Stimulated activated CD4-positive, alpha-beta T cell treated with anti-CD3 and anti-CD28 coated beads, TNF-alpha, amount 100 ng/mL, for 48 hours (primary cell): ENCODE data around the gene NRTN.
"Not testable (repeated sequence)": the region's sequence is repeated elsewhere in the genome, so short reads cannot be mapped to it uniquely, and the experiment has no call there.

Experiments used
- DNase-seq, 3 donors: peaks; one replicate each; pipeline ENCODE4 v3.0.0-alpha.2; 2020; ENCODE audit warnings: low read depth in 3 of 3

NRTN gene

GRCh38 chr19:5837761-5838352 is 33.0 kb downstream of the NRTN start:
- no peak for DNase-seq

- DNase-seq, result no peak
Observed at GRCh38 chr19:5838353-5839064, 33.6 kb downstream of the NRTN start.

GRCh38 chr19:5839065-5840017 is 34.5 kb downstream of the NRTN start, which contains the start of gene FUT6:
TSS of gene FUT6 (minus strand) at chr19:5839702. CDS start at chr19:5832567, 7,135 bp downstream.
- no peak for DNase-seq

- not testable (repeated sequence) for DNase-seq
Observed at GRCh38 chr19:5841735-5842111, 36.9 kb downstream of the NRTN start.

GRCh38 chr19:5843295-5843927 is 38.5 kb downstream of the NRTN start:
- DNase-seq, result no peak

GRCh38 chr19:5844456-5845433 is 39.9 kb downstream of the NRTN start:
- DNase-seq, result no peak

- not testable (repeated sequence) for DNase-seq
Observed at GRCh38 chr19:5847846-5848245, 43.0 kb downstream of the NRTN start.

GRCh38 chr19:5848621-5849020 is 43.8 kb downstream of the NRTN start:
- DNase-seq, result not testable (repeated sequence)

- no peak for DNase-seq
Observed at GRCh38 chr19:5850189-5850588, 45.3 kb downstream of the NRTN start.

GRCh38 chr19:5850743-5851293 is 46.0 kb downstream of the NRTN start:
- no peak for DNase-seq

- DNase-seq, result no peak
Observed at GRCh38 chr19:5851302-5851701, 46.4 kb downstream of the NRTN start, which contains the start of gene FUT3. TSS of gene FUT3 (minus strand) at chr19:5851449.

GRCh38 chr19:5854121-5854520 is 49.3 kb downstream of the NRTN start:
- not testable (repeated sequence) for DNase-seq

- DNase-seq, result not testable (repeated sequence)
Observed at GRCh38 chr19:5855151-5855550, 50.3 kb downstream of the NRTN start.

GRCh38 chr19:5857203-5858081 is 52.6 kb downstream of the NRTN start:
- no peak for DNase-seq

GRCh38 chr19:5863030-5863665 is 58.3 kb downstream of the NRTN start:
- no peak for DNase-seq

GRCh38 chr19:5864013-5864720 is 59.3 kb downstream of the NRTN start:
- no peak for DNase-seq

GRCh38 chr19:5864725-5865486 is 60.0 kb downstream of the NRTN start:
- DNase-seq, result no peak
